ENCODE data around the gene ERCC6.

The ERCC6 gene

GRCh38 chr10:49505589-49505988 lies 33.3 kb downstream of the ERCC6 start:
- DNase-seq (ENCODE audit: low spot score in 2 of 2), result no peak

GRCh38 chr10:49505076-49505475 lies 33.8 kb downstream of the ERCC6 start:
- ATAC-seq, result no peak
- Mint-ChIP-seq H3K9me3 (no peaks in the 10 kb centered on the region), H3K4me1 (peaks cover 23% of the 10 kb centered on the region), H3K27ac (no peak overlapping the region), H3K4me3 (no peak overlapping the region), H3K36me3 (peaks cover 47% of the 10 kb centered on the region)
- no peak for DNase-seq (ENCODE audit: low spot score in 2 of 2)

More at GRCh38 chr10:49505589-49505988, 33.3 kb downstream of the ERCC6 start:
- no peak for ATAC-seq
- Mint-ChIP-seq H3K9me3 (no peaks in the 10 kb centered on the region), H3K27ac (no peak overlapping the region), H3K4me3 (no peak overlapping the region), H3K36me3 (peaks cover 47% of the 10 kb centered on the region), H3K4me1 (peaks cover 28% of the 10 kb centered on the region)

GRCh38 chr10:49504528-49504927 lies 34.4 kb downstream of the ERCC6 start:
- ATAC-seq (no peak), DNase-seq (ENCODE audit: low spot score in 2 of 2) (no peak)
- Mint-ChIP-seq H3K9me3 (no peaks in the 10 kb centered on the region), H3K27ac (no peak overlapping the region), H3K36me3 (peaks cover 47% of the 10 kb centered on the region), H3K4me1 (peaks cover 22% of the 10 kb centered on the region), H3K4me3 (no peak overlapping the region)

GRCh38 chr10:49502358-49502757 lies 36.6 kb downstream of the ERCC6 start:
- H3K36me3 Mint-ChIP-seq, result peaks cover 60% of the 10 kb centered on the region

GRCh38 chr10:49500412-49500811 lies 38.5 kb downstream of the ERCC6 start:
- peaks cover 49% of the 10 kb centered on the region for H3K36me3 Mint-ChIP-seq
- no peak for ATAC-seq

More at GRCh38 chr10:49502358-49502757, 36.6 kb downstream of the ERCC6 start:
- DNase-seq (ENCODE audit: low spot score in 2 of 2) (no peak), ATAC-seq (no peak)
- Mint-ChIP-seq H3K4me1 (peaks cover 8% of the 10 kb centered on the region), H3K4me3 (no peak overlapping the region), H3K9me3 (no peaks in the 10 kb centered on the region), H3K27ac (no peak overlapping the region)

GRCh38 chr10:49499305-49499851 lies 39.5 kb downstream of the ERCC6 start:
- Mint-ChIP-seq H3K27ac (no peak overlapping the region), H3K4me1 (peaks cover 14% of the 10 kb centered on the region), H3K4me3 (no peak overlapping the region), H3K9me3 (no peaks in the 10 kb centered on the region), H3K36me3 (peaks cover 39% of the 10 kb centered on the region)
- DNase-seq (ENCODE audit: low spot score in 2 of 2), result no peak
- ATAC-seq, result no peak

More at GRCh38 chr10:49500412-49500811, 38.5 kb downstream of the ERCC6 start:
- no peaks in the 10 kb centered on the region for H3K9me3 Mint-ChIP-seq
- DNase-seq (ENCODE audit: low spot score in 2 of 2), result no peak
- peaks cover 8% of the 10 kb centered on the region for H3K4me1 Mint-ChIP-seq
- no peak overlapping the region for H3K27ac Mint-ChIP-seq
- no peak overlapping the region for H3K4me3 Mint-ChIP-seq

GRCh38 chr10:49498425-49498824 lies 40.5 kb downstream of the ERCC6 start:
- peaks cover 14% of the 10 kb centered on the region for H3K4me1 Mint-ChIP-seq
- H3K27ac Mint-ChIP-seq, result no peak overlapping the region
- H3K36me3 Mint-ChIP-seq, result peaks cover 32% of the 10 kb centered on the region
- no peaks in the 10 kb centered on the region for H3K9me3 Mint-ChIP-seq
- ATAC-seq (no peak), DNase-seq (ENCODE audit: low spot score in 2 of 2) (no peak)
- no peak overlapping the region for H3K4me3 Mint-ChIP-seq

GRCh38 chr10:49497358-49497757 lies 41.6 kb downstream of the ERCC6 start:
- ATAC-seq (no peak), DNase-seq (ENCODE audit: low spot score in 2 of 2) (no peak)
- Mint-ChIP-seq H3K36me3 (peaks cover 25% of the 10 kb centered on the region), H3K4me1 (peaks cover 14% of the 10 kb centered on the region), H3K4me3 (no peak overlapping the region), H3K9me3 (no peaks in the 10 kb centered on the region), H3K27ac (no peak overlapping the region)

GRCh38 chr10:49488056-49488717 lies 50.7 kb downstream of the ERCC6 start:
- no peak for ATAC-seq
- Mint-ChIP-seq H3K9me3 (no peaks in the 10 kb centered on the region), H3K4me1 (peaks cover 10% of the 10 kb centered on the region), H3K27ac (no peak overlapping the region), H3K36me3 (peaks cover 14% of the 10 kb centered on the region), H3K4me3 (no peak overlapping the region)
- no peak for DNase-seq (ENCODE audit: low spot score in 2 of 2)

- DNase-seq (ENCODE audit: low spot score in 2 of 2) (no peak), ATAC-seq (no peak)
- H3K4me1 Mint-ChIP-seq, result peaks cover 10% of the 10 kb centered on the region
- H3K36me3 Mint-ChIP-seq, result peaks cover 29% of the 10 kb centered on the region
- H3K27ac Mint-ChIP-seq, result no peak overlapping the region
- H3K9me3 Mint-ChIP-seq, result no peaks in the 10 kb centered on the region
- no peak overlapping the region for H3K4me3 Mint-ChIP-seq
Measured at GRCh38 chr10:49486738-49487137, 52.2 kb downstream of the ERCC6 start.

- ATAC-seq (no peak), DNase-seq (ENCODE audit: low spot score in 2 of 2) (no peak)
- peaks cover 32% of the 10 kb centered on the region for H3K36me3 Mint-ChIP-seq
- no peak overlapping the region for H3K27ac Mint-ChIP-seq
- H3K4me1 Mint-ChIP-seq, result peaks cover 10% of the 10 kb centered on the region
- no peaks in the 10 kb centered on the region for H3K9me3 Mint-ChIP-seq
- no peak overlapping the region for H3K4me3 Mint-ChIP-seq
Measured at GRCh38 chr10:49486009-49486408, 52.9 kb downstream of the ERCC6 start.

GRCh38 chr10:49484486-49485235 lies 54.3 kb downstream of the ERCC6 start:
- ATAC-seq (no peak), DNase-seq (ENCODE audit: low spot score in 2 of 2) (no peak)
- H3K4me3 Mint-ChIP-seq, result no peak overlapping the region
- H3K36me3 Mint-ChIP-seq, result peaks cover 41% of the 10 kb centered on the region
- no peaks in the 10 kb centered on the region for H3K9me3 Mint-ChIP-seq
- H3K27ac Mint-ChIP-seq, result no peak overlapping the region
- peaks cover 10% of the 10 kb centered on the region for H3K4me1 Mint-ChIP-seq

GRCh38 chr10:49478819-49479218 lies 60.1 kb downstream of the ERCC6 start:
- DNase-seq (ENCODE audit: low spot score in 2 of 2) (no peak), ATAC-seq (no peak)
- Mint-ChIP-seq H3K4me1 (no peaks in the 10 kb centered on the region), H3K9me3 (no peaks in the 10 kb centered on the region), H3K27ac (no peak overlapping the region), H3K36me3 (peaks cover 85% of the 10 kb centered on the region), H3K4me3 (no peak overlapping the region)

- no peak overlapping the region for H3K27ac Mint-ChIP-seq
- no peaks in the 10 kb centered on the region for H3K9me3 Mint-ChIP-seq
- ATAC-seq, result peak; percentile 79
- no peaks in the 10 kb centered on the region for H3K4me1 Mint-ChIP-seq
- H3K4me3 Mint-ChIP-seq, result no peak overlapping the region
- no peak for DNase-seq (ENCODE audit: low spot score in 2 of 2)
- peaks cover 86% of the 10 kb centered on the region for H3K36me3 Mint-ChIP-seq
Measured at GRCh38 chr10:49474901-49475300, 64.0 kb downstream of the ERCC6 start.

- Mint-ChIP-seq H3K36me3 (peaks cover 74% of the 10 kb centered on the region), H3K4me3 (no peak overlapping the region), H3K9me3 (no peaks in the 10 kb centered on the region), H3K27ac (peak overlapping the region; percentile 64), H3K4me1 (no peaks in the 10 kb centered on the region)
- ATAC-seq (no peak), DNase-seq (ENCODE audit: low spot score in 2 of 2) (no peak)
Measured at GRCh38 chr10:49471532-49471931, 67.4 kb downstream of the ERCC6 start.

- ATAC-seq (no peak), DNase-seq (ENCODE audit: low spot score in 2 of 2) (no peak)
- H3K4me3 Mint-ChIP-seq, result no peak overlapping the region
- H3K9me3 Mint-ChIP-seq, result peaks cover 3% of the 10 kb centered on the region
- no peak overlapping the region for H3K27ac Mint-ChIP-seq
- peaks cover 34% of the 10 kb centered on the region for H3K36me3 Mint-ChIP-seq
- H3K4me1 Mint-ChIP-seq, result no peaks in the 10 kb centered on the region
Measured at GRCh38 chr10:49465736-49466135, 73.2 kb downstream of the ERCC6 start.

All from stimulated activated effector memory CD8-positive, alpha-beta T cell treated with anti-CD3 and anti-CD28 coated beads, Interleukin-12 subunit alpha, Interleukin-12 subunit beta, amount 100 ng/mL, for 72 hours (primary cell).